DMS53 treated with DMSO at 0.1 percent for 48 hours (cell line): ENCODE data around the gene FBXO39.
"Not testable (repeated sequence)": the region's sequence is repeated elsewhere in the genome, so short reads cannot be mapped to it uniquely, and the experiment has no call there.

Experiments
- DNase-seq: peaks from one replicate; lab custom pipeline; 2025; ENCODE audit not compliant: unreplicated experiment; lab: John Stamatoyannopoulos, UW

The FBXO39 gene

DNA sequence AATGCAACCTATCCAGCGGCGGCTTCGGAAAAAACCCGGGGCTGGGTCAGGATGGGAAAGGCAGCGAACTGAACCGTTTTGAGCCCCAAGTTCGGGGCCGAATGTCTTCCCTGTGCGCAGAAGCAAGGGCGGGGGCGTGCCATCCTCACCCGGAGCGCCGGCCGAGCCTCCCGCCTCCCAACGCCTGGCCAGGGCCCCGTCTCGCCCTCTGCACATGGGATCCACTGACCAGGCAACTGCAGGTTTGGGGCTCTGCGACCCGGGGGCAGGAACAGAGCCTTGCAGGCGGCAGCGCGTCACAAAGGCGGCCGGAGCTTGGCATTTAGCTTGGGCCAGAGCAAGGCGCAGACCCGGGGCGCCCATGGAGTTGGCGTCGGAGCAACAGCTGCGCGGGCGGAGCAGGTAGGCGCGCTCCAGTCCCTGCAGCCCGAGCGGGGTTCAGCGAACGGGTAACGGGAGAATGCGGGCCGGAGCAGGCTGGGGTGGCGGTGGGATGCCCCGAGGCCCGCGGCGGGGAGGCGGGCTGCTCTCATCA is at the start of gene FBXO39:
Gene FBXO39 (plus strand): TSS at position 345 of the 535 bp plus-strand sequence. CDS start 3,654 bp downstream, outside the sequence.
- no peak for DNase-seq

DNA sequence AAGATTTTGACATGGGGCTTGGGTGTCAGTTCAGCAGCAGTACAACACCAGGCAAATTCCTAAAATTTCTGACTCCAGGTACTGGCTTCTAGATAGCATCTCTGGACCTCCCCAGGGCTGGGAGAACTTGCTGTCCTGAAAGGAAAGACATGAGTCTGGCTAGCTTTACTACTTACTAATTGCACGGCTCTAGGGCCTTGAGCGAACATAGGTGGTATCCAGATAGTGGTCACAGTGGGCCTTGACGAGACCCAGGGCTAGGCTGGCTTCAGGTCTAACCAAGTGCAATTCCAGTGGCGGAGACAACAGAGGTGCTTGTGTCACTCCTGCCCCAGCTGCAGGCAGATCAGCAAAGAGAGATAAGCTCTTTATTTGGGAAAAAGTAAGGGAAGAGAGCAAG is 46.5 kb upstream of the FBXO39 start:
- no peak for DNase-seq

DNA sequence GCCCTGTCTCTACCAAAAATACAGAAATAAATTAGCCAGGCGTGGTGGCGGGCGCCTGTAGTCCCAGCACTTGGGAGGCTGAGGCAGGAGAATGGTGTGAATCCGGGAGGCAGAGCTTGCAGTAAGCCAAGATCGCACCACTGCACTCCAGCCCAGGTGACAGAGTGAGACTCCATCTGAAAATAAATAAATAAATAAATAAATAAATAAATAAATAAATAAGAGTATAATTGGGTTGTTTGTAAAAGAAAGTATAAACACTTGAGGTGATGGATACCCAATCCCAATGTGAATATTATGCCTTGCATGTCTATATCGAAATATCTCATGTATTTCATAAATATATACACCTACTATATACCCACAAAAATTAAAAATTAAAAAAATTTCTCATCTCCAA is 29.4 kb upstream of the FBXO39 start:
- DNase-seq = not testable (repeated sequence)

DNA sequence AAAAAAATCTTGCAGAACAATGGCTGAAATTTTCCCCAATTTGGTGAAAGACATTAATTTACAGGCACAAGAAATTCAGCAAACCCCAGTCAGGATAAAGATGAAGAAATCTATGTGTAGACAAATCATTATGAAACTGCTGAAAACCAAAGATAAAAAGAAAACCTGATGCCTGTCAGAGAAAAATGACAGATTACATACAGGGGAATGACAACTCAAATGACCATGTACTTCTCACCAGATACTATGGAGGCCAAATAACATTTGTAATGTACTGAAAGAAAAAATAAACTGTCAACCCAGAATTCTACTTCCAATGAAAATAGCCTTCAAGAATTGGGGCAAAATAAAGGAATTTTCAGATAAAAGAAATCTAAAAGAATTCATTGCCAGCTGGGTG is 27.4 kb upstream of the FBXO39 start:
- DNase-seq = no peak

DNA sequence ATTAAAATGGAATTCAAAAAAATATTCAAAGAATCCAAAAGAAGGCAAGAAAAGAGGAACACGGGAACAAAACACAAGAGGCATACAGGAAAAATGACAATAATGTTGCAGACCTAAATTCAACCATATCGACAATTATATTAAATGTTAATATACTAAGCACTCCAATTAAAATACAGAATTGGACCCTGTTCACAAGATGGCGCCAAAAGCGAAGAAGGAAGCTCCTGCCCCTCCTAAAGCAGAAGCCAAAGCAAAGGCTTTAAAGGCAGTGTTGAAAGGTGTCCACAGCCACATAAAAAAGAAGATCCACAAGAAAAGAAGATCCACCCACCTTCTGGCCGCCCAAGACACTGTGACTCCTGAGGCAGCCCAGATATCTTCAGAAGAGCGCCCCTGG is 26.5 kb upstream of the FBXO39 start:
- DNase-seq = no peak

DNA sequence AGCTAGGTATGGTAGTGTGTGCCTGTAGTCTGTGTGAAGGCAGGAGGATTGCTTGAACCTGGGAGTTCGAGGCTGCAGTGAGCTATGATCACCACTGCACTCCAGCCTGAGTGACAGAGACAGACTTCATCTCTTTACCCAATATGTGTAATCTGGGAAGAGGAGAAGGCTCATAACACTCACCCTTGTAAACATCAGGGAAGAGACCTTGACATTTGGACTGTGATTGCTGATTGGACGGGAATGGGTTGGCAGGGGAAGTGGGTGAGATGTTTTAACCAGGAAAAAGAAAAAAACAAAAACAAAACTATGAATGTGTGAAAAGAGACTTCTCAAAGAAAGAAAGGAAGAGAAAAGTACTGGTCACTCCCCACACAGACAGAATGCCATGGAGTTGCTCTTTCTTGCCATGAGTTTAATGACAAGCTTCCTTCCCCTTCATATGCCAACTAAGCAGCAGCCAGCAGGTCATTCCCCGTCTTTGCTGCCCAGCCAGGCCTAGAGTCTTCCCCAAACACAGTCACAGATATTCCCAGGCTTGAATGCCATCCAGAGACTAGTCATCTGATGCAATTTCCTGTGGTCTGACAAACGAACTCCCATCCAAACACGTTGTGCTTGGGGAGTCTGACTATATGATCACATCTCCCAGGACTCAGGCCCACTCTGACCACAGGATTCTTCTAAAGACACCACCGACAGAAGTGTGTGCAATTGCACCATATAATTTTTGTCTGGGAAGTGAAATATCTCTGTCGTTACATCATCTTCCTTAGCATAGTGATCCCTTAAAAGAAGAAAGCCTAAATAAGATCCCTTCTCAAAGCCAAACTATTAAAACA is 23.7 kb upstream of the FBXO39 start:
- no peak for DNase-seq

DNA sequence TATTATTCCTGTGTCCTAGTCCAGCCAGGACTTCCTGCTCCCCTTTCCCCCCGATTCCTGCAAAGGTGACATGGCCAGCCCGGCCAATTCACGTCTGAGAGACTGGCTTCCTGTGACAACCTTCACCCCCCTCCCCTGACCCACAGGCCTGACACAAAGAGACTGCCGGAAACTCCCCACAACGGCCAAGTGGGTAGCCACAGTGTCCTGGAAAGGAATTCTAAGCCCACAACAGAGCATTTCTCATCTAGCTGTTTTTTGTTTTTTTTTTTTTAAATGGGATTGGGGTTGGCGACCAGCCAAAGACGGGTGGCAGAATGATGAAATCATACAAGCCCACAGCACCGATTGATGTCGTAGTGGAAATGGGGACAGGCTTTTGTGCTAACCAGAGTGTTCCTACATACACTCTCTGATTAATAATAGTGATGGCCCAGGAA is 23.0 kb upstream of the FBXO39 start:
- no peak for DNase-seq

DNA sequence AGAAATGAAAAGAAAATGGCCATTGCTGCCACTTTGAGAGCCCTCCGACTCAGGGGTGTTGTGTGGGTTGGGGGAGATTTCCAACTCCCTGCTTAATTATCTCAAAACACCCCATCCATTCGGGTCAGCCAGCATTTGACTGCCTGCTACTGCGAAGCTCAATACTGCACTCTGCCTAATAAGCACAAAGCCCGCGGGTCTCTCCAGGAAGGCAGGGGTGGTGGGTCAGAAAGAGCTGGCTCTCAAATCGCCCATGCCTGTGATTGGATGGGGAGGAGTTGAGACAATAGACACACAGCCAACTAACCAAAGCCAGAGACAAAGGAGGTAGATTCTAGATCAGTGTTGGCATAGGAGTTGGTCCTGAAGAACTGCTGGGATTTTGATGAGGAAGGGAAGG is 22.5 kb upstream of the FBXO39 start:
- DNase-seq = no peak

DNA sequence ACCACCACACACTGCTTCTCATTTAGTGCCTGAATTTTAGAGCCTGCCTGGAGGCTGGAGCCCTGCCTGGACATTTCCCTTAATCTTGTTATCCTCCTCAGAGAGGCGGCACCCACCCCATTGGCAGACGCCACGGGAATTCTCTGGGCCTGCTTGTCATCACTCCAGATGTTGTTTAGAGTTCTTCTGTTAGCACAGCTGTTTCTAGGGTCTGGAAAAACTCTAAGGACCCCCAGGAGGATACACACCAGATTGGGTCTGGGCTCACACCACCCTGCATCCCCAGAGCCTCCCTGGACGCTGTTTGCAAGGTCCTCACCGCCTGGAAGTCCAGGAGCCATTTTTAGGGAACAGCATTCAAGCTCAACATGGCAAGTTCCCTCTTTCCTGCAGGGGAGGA is 20.7 kb upstream of the FBXO39 start:
- no peak for DNase-seq

DNA sequence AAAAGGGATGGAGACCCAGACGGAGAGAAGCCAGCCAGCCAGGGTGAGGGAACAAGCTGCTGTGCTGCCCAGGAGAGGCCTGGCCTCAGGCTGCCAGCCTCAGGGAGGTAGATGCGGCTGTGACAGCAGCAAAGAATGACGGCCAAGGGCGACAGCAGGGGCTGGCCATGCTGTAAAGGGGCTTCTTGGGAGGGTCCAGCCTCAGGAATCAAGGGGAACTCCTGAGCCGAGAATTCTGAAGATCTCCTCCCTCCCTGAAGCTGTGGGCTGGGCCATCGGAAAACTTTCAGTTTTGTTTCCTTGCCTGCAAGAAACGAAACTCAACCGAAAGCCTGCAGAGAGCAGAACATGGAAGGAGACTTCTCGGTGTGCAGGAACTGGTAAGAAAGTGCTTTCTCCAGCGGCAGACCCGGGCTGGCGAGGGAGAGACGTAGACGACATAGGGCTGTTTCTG is 20.3 kb upstream of the FBXO39 start, which contains the start of gene XAF1:
Gene XAF1 (plus strand): TSS at position 316 of the 454 bp plus-strand sequence. CDS start 33 bp downstream, at position 349.
- DNase-seq = no peak

DNA sequence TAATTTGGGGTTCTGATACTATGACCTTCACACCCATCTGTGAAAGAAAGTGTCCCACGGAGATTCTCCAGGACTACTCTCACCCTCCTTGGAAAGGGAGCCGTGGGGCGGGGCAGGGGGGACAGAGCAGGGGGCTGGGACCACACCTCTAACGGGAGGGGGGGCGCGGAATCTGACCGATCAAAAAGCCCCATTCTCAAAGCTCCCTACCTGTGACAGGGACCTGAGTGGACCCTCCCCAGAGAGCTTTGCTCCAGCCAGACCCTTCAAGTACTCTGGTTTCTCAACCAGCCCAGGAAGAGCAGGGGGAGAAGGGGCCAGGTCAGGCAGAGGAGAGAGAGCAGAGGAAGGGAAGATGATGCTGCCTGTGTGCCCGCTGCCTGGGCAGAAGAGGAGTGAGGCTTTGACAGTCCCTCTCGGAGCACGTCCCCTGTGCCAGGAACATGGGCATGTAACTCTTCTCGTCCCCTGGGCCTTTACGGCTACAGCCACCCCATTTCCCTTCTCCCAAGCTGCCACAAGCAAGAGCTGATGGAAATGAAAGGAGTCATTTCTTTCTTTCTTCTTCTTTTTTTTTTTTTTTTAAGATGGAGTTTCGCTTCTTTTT is 19.5 kb upstream of the FBXO39 start:
- DNase-seq = no peak

DNA sequence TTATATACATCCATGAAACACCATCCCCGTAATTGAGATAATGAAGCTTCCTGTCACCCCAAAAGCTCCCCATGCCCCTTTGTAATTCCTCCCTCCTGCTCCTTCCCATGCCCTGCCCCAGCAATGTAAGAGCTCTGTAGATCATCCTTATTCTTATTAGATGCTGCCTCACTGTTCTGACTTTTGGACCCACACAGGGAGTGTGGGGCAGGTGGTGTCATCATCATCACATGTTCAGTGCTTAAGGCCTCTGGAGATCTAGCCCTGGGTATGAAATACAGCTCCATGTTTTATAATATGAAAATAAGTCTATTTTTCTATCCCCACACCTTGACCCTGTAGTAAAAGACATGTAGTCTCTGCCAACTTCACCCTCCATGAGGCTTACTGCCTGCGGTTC is 18.3 kb upstream of the FBXO39 start:
- DNase-seq = no peak

DNA sequence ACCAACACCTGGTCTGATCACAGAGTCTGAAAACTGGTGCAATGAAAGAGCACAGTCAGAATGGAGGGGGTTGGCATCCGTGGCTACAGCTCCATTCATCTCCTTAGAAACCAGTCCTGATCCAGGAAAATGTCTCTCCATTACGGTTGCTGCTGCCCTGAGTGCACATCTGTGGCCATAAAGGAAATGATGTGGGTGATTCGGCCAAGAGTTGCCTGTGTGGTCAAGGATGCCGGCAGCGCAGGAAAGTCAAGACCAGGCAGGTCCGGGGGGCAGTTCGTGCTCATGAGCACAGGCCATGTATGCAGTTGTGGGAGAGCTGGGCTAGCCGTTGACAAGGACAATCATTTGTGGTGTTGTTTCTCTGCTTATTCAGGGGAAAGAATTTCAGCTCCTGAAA is 14.2 kb upstream of the FBXO39 start:
- no peak for DNase-seq

DNA sequence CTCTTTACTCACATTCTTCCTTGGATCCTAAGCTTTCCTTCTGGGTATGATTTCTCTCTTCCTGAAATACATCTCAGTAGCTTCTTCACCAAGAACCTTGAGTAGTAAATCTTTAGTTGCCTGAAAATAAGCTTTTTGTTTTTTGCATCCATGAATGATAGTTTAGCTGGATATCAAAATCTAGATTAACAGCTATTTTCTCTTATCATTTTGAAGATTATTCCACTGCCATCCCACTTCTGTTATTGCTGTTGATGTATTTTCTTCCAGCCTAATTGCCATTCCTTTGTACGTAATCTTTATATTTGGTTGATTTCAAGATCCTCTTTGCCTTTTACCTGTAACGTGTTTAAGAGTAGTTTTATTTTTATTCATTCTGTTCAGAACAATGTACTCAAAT is 7.6 kb upstream of the FBXO39 start:
- DNase-seq = no peak

DNA sequence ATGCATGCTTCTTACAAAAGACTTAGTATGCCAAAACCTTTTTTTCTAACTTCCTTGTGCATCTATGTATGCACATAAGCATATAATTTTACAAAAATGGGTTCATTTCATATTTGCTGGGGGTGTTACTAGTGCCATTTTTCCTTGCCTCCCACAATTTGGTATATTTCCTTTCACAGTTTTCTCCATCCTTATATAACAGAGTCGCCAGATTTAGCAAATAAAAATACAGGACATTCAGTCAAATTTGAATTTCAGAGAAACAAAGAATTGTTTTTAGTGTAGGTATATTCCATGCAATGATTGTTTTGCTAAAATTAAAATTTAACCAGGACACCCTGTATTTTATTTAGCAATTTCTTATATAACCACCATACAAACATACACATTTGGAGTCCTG is 4.0 kb upstream of the FBXO39 start:
- no peak for DNase-seq

DNA sequence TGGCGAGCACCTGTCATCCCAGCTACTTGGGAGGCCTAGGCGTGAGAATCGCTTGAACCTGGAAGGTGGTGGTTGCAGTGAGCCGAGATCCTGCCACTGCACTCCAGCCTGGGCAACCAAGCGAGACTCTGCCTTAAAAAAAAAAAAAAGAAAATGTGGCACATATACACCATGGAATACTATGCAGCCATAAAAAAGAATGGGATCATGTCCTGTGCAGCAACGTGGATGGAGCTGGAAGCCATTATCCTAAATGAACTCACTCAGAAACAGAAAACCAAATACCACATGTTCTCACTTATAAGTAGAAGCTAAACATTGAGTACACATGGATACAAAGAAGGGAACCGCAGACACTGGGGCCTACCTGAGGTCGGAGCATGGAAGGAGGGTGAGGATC is 1.1 kb upstream of the FBXO39 start:
- DNase-seq = not testable (repeated sequence)

DNA sequence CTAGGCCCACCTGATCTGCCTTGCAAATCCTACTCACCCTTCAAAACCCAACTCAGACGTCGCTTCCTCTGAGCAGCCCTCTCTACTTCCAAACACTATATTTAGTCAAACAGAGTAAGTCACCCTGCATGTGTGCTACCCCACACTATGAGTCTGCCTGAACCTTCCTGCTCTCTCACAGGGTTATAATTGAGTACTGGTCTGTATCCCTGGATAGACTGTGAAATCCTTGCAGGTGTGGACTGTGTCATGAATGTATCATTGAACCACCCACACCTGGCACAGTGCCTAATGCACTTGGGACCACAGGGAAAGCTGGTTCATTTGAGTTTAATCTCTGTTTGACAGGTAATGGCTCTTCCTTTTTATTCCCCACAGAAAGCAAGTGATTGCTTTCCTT is 3.4 kb downstream of the FBXO39 start:
- DNase-seq = no peak

DNA sequence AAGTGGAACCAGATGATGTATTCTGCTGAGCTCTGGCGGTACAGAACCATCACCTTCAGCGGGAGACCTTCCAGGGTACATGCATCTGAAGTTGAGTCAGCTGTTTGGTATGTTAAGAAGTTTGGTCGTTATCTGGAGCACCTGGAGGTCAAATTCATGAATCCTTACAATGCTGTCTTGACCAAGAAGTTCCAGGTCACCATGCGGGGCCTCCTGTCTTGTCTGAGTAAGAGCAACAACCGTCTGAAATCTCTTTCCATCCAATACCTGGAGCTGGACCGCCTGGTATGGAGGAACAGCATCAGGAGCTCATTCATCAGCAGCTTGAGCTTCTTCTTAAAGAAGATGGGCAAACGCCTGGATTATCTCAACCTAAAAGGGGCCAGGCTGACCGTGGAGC is 4.0 kb downstream of the FBXO39 start:
- DNase-seq = no peak

DNA sequence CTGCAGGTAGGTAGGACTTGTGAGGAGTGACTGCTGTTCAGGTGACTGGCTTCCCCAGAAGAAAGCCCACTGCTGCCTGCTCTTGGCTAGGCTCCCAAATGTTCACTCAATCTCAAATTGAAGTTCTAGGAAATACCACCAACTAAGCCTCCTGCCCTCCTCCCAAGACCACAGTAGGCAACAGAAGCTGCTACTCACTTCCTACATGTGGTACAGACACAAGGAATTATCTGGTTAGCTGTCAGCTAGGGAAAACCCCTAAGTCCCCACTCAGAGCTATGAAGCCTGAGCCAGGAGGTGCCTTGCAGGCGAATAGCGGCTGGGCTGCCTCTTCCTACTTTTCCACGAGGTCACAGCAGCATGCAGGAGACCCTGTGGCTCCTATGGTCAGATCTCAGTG is 4.9 kb downstream of the FBXO39 start:
- DNase-seq = no peak

DNA sequence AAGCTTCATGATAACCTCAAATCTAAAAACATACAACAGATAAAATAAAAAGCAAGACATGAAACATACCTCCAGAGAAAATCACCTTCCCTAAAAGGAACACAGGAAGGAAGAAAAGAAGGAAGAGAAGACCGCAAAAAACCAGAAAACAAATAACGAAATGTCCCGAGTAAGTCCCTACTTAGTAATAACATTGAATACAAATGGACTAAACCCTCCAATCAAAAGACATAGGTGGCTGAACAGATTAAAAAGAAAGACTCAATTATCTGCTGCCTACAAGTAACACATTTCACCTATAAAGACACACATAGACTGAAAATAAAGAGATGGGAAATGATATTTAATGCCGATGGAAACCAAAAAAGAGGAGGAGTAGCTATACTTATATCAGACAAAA is 6.2 kb downstream of the FBXO39 start:
- no peak for DNase-seq

DNA sequence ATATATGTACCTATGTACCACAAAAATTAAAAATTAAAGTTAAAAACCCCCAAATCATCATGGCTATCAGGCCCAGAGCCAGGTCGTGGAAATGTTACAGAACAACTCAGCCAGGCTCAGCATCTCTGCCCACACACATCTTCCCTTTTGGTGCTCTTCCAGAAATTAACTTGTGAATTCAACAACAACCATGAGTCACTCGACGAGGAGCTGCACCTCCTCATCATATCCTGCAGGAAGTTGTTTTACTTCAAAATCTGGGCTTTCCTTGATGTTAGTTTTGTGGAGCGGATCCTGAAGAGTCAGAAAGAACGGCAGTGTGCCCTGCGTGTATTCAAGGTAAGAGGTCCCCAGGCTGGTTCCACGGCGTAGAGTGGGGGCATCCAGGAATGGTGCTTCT is 10.6 kb downstream of the FBXO39 start:
- DNase-seq = no peak

DNA sequence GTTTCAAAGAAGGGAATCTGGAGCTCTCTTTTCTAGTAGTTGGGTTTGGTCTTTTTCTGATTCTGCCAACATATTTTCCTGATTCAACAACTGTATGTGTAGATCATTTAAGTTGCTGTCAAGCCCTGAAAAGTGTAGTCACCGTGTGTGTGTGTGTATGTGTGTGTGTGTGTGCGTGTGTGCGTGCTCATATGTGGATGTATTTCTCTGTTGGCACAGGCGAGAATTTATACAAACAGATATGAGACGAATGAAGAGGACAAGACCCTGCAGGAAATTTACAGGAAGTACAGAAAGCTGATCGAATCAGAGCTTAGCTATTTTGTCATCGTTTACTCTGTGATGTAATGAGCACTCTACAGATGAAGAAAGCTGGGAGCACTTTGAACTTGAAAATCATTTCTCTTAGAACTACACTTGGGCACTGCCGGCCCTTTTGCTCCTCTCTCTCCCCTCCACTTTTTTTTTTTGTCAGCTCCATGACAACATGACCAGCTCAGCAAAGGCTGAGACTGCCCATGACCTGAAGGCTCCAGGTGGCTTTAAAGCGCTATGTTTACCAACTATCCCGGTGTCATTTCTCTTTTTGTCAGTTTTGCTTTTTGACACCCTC is 11.2 kb downstream of the FBXO39 start:
- DNase-seq = no peak
